H9 (cell line): Measurements from ENCODE around the gene BRICD5. TPM values are rescaled to one million over a fixed set of nuclear protein-coding genes. Genes with fewer than 3 reads are reported as not detected.
"Not testable (repeated sequence)": the region's sequence is repeated elsewhere in the genome, so short reads cannot be mapped to it uniquely, and the experiment has no call there.

Source experiments
- DNase-seq: peaks from one replicate; pipeline ENCODE4 v3.0.0-alpha.2; 2017
- H2AFZ ChIP-seq: one replicate; pipeline ENCODE4 v1.6.1; 2013; ENCODE audit warnings: mild to moderate bottlenecking, low read length, control low read depth, moderate library complexity
- H2AK5ac ChIP-seq: 2 replicates; pipeline ENCODE4 v1.6.1; 2013; ENCODE audit warnings: low read length, control low read depth, mixed read lengths; ENCODE audit not compliant: insufficient read length
- H2BK120ac ChIP-seq: one replicate; pipeline ENCODE4 v1.6.1; 2013; ENCODE audit warnings: low read depth, mild to moderate bottlenecking, low read length, control low read depth, inconsistent platforms; ENCODE audit not compliant: poor library complexity, severe bottlenecking
- H2BK12ac ChIP-seq: 2 replicates; pipeline ENCODE4 v1.6.1; 2013; ENCODE audit warnings: low read length, control low read depth, mixed read lengths, low read depth; ENCODE audit not compliant: insufficient read length
- H2BK15ac ChIP-seq: 2 replicates; pipeline ENCODE4 v1.6.1; 2013; ENCODE audit warnings: low read depth, low read length, control low read depth
- H2BK20ac ChIP-seq: one replicate; pipeline ENCODE4 v1.6.1; 2013; ENCODE audit warnings: low read depth, mild to moderate bottlenecking, low read length, control low read depth, inconsistent platforms; ENCODE audit not compliant: poor library complexity, severe bottlenecking
- H2BK5ac ChIP-seq: 2 replicates; pipeline ENCODE4 v1.6.1; 2013; ENCODE audit warnings: low read length, control low read depth, mixed read lengths; ENCODE audit not compliant: insufficient read length
- H3K14ac ChIP-seq: 2 replicates; pipeline ENCODE4 v1.6.1; 2013; ENCODE audit warnings: low read length, control low read depth; ENCODE audit not compliant: insufficient read depth
- H3K18ac ChIP-seq: 2 replicates; pipeline ENCODE4 v1.6.1; 2013; ENCODE audit warnings: low read depth, mild to moderate bottlenecking, mixed read lengths, low read length, control low read depth; ENCODE audit not compliant: insufficient read length
- H3K23ac ChIP-seq: 2 replicates; pipeline ENCODE4 v1.6.1; 2013; ENCODE audit warnings: low read length, control low read depth, mixed read lengths, low read depth; ENCODE audit not compliant: insufficient read length
- H3K23me2 ChIP-seq: 2 replicates; pipeline ENCODE4 v1.6.1; 2013; ENCODE audit warnings: low read depth, mild to moderate bottlenecking, mixed read lengths, low read length, control low read depth; ENCODE audit not compliant: insufficient read length, poor library complexity, severe bottlenecking
- H3K27ac ChIP-seq: 2 replicates; pipeline ENCODE4 v1.5.1; 2013; ENCODE audit warnings: low read length, control low read depth, mixed read lengths, low read depth; ENCODE audit not compliant: insufficient read length
- H3K27me3 ChIP-seq: 2 replicates; pipeline ENCODE4 v1.6.1; 2013; ENCODE audit warnings: low read length, control low read depth, inconsistent platforms; ENCODE audit not compliant: insufficient read depth
- H3K4ac ChIP-seq: 2 replicates; pipeline ENCODE4 v1.6.1; 2013; ENCODE audit warnings: low read depth, mild to moderate bottlenecking, control low read depth, inconsistent platforms, low read length, moderate library complexity
- H3K4me1 ChIP-seq: 2 replicates; pipeline ENCODE4 v1.6.1; 2013; ENCODE audit warnings: low read length, control low read depth, inconsistent platforms; ENCODE audit not compliant: insufficient read depth
- H3K4me2 ChIP-seq: 2 replicates; pipeline ENCODE4 v1.6.1; 2013; ENCODE audit warnings: low read length, control low read depth, mixed read lengths; ENCODE audit not compliant: insufficient read length, insufficient read depth
- H3K56ac ChIP-seq: 2 replicates; pipeline ENCODE4 v1.6.1; 2013; ENCODE audit warnings: low read depth, mild to moderate bottlenecking, mixed read lengths, low read length, control low read depth; ENCODE audit not compliant: insufficient read length
- H3K79me1 ChIP-seq: 2 replicates; pipeline ENCODE4 v1.6.1; 2013; ENCODE audit warnings: low read depth, mild to moderate bottlenecking, moderate library complexity, low read length, control low read depth, inconsistent platforms; ENCODE audit not compliant: insufficient read depth, poor library complexity, severe bottlenecking
- H3K79me2 ChIP-seq: 2 replicates; pipeline ENCODE4 v1.6.1; 2013; ENCODE audit warnings: low read length, control low read depth, inconsistent platforms; ENCODE audit not compliant: insufficient read depth
- H3K9ac ChIP-seq: 2 replicates; pipeline ENCODE4 v1.6.1; 2013; ENCODE audit warnings: low read length, control low read depth, mixed read lengths; ENCODE audit not compliant: insufficient read length; ENCODE audit errors: extremely low read depth
- H3K9me3 ChIP-seq: one replicate; pipeline ENCODE4 v1.6.1; 2013; ENCODE audit warnings: low read depth, low read length, inconsistent platforms; ENCODE audit not compliant: control insufficient read depth
- H3T11ph ChIP-seq: one replicate; pipeline ENCODE4 v1.6.1; 2013; ENCODE audit warnings: mild to moderate bottlenecking, low read length, control low read depth, inconsistent platforms
- H4K20me1 ChIP-seq: one replicate; pipeline ENCODE4 v1.6.1; 2013; ENCODE audit not compliant: control insufficient read depth, insufficient read length, insufficient read depth
- H4K5ac ChIP-seq: 2 replicates; pipeline ENCODE4 v1.6.1; 2013; ENCODE audit warnings: low read depth, mild to moderate bottlenecking, mixed read lengths, low read length, control low read depth; ENCODE audit not compliant: insufficient read length
- H4K8ac ChIP-seq: replicated peaks from 2 replicates; pipeline ENCODE4 v1.6.1; 2013; ENCODE audit warnings: low read length, control low read depth, mixed read lengths, low read depth; ENCODE audit not compliant: insufficient read length
- H4K91ac ChIP-seq: 2 replicates; pipeline ENCODE4 v1.6.1; 2013; ENCODE audit warnings: low read depth, mild to moderate bottlenecking, moderate library complexity, mixed read lengths, low read length, control low read depth; ENCODE audit not compliant: insufficient read length
- H3K27ac Mint-ChIP-seq, 3 experiments: 2 replicates in 2 of 3; 3 replicates in 1 of 3; pipeline ENCODE4 v1.8.0; 2020 to 2021; ENCODE audit warnings: mixed read lengths in 3 of 3, mild to moderate bottlenecking in 1 of 3, moderate library complexity in 1 of 3
- H3K27me3 Mint-ChIP-seq: 2 replicates; pipeline ENCODE4 v1.8.0; 2021; ENCODE audit warnings: low read depth, mild to moderate bottlenecking, moderate library complexity, mixed read lengths
- H3K36me3 Mint-ChIP-seq, 3 experiments: 2 replicates in 2 of 3; 3 replicates in 1 of 3; pipeline ENCODE4 v1.8.0; 2020 to 2021; ENCODE audit warnings: low read depth in 3 of 3, mixed read lengths in 3 of 3; ENCODE audit not compliant: insufficient read depth in 1 of 3
- H3K4me1 Mint-ChIP-seq, 2 experiments: 2 replicates each; pipeline ENCODE4 v1.8.0; 2020; ENCODE audit warnings: mixed read lengths in 2 of 2
- H3K4me3 Mint-ChIP-seq, 2 experiments: 2 replicates in 1 of 2; 3 replicates in 1 of 2; pipeline ENCODE4 v1.8.0; 2020 to 2021; ENCODE audit warnings: mild to moderate bottlenecking in 2 of 2, mixed read lengths in 2 of 2, moderate library complexity in 1 of 2
- H3K9me3 Mint-ChIP-seq, 2 experiments: 2 replicates in 1 of 2; 3 replicates in 1 of 2; pipeline ENCODE4 v1.8.0; 2020; ENCODE audit warnings: mild to moderate bottlenecking in 2 of 2, mixed read lengths in 2 of 2, moderate library complexity in 1 of 2
- CTCF ChIP-seq: fragments of 200-600 bp; sonication (generic); conservative IDR thresholded peaks from 3 replicates; pipeline ENCODE4 v1.8.0; 2021; ENCODE audit warnings: antibody characterized with exemption, mild to moderate bottlenecking
- WGBS: extraction: QIAGEN DNeasy Blood & Tissue Kit; methylation state at CpG from one replicate; pipeline ENCODE4 v1.1.7; 2013; ENCODE audit warnings: missing lambda C conversion rate, low lambda C conversion rate, mixed read lengths; ENCODE audit not compliant: insufficient read length; ENCODE audit errors: extremely low coverage; 5-methylcytosine and 5-hydroxymethylcytosine counted together
- total RNA-seq: library from RNA; stranded (reverse); gene quantifications from 2 replicates; pipeline ENCODE4 v1.2.1, GENCODE V29; 2021

Gene BRICD5
- total RNA-seq, 1 experiment from 2014 or later = 11.9 TPM

DNA sequence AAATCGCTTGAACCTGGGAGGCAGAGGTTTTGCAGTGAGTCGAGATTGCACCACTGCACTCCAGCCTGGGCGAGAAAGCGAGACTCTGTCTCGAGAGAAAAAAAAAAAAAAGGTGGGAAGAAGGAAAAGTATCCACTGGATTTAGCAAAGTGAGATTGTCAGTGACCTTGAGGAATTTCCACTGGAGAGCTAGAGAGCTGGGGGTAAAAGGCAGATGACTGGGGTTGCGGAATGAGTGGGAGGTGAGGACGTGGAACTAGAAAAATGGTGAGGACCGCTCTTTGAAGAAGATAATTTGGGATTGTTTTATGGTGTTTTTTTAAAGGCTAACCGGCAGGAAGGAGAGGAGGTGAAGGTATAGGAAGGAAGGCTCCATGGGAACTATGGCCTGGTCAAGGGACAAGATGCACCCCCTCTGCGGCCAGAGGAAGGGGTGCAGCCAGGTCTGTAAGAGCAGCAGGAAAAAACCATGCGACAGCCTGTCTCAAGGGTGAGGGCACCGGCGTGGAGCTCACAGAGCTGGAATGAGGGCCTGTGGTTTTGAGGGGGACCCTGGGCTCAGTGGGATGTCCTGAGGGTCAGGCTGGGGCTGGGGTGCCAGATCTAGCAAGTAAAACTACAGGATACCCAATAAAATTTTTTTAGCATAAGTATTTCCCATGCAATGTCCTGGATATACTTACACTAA, 6.1 kb downstream of the BRICD5 start:
- peaks cover 0 to 9% of the 10 kb centered on the region in 2 experiments; a peak in 1 of 5 replicates for H3K9me3 Mint-ChIP-seq
- no peaks in the 10 kb centered on the region for H3K79me2 ChIP-seq
- H2BK12ac ChIP-seq = no peak overlapping the region
- no peak overlapping the region for H3K9ac ChIP-seq
- no peaks in the 10 kb centered on the region for H3K27me3 ChIP-seq
- H2BK5ac ChIP-seq = no peak overlapping the region
- H3K23me2 ChIP-seq = peaks cover 12% of the 10 kb centered on the region
- no peak overlapping the region for H2BK120ac ChIP-seq
- no peak overlapping the region for H3K4ac ChIP-seq
- peak overlapping the region; percentile 80 for H3K4me2 ChIP-seq
- H4K91ac ChIP-seq = no peak overlapping the region
- H4K20me1 ChIP-seq = no peaks in the 10 kb centered on the region
- WGBS = no CpG with 5 or more reads among the region's 13 CpGs
- DNase-seq = no peak
- no peak overlapping the region for H3K23ac ChIP-seq
- no peaks in the 10 kb centered on the region for H3K9me3 ChIP-seq
- no peak for TF ChIP-seq CTCF
- H3K79me1 ChIP-seq = no peaks in the 10 kb centered on the region
- H3K27ac ChIP-seq = no peak overlapping the region
- no peak overlapping the region for H3K56ac ChIP-seq
- no peak overlapping the region for H3K14ac ChIP-seq
- peak overlapping the region in 1 of 3 experiments; percentile 11; a peak in 2 of 7 replicates for H3K27ac Mint-ChIP-seq
- peaks cover 7 to 28% (median 25%) of the 10 kb centered on the region in 3 experiments; a peak in 6 of 7 replicates for H3K36me3 Mint-ChIP-seq
- peaks cover 39% of the 10 kb centered on the region for H3K27me3 Mint-ChIP-seq
- no peak overlapping the region for H2BK20ac ChIP-seq
- no peak overlapping the region for H2AK5ac ChIP-seq
- H3K4me1 ChIP-seq = no peaks in the 10 kb centered on the region; the same call in 1 of the 2 replicates
- no peak overlapping the region for H3K18ac ChIP-seq
- H2AFZ ChIP-seq = no peak overlapping the region
- H2BK15ac ChIP-seq = no peak overlapping the region
- no peak overlapping the region for H4K8ac ChIP-seq
- H3T11ph ChIP-seq = no peak overlapping the region
- H4K5ac ChIP-seq = no peak overlapping the region
- peaks cover 6 to 9% of the 10 kb centered on the region in 2 experiments for H3K4me1 Mint-ChIP-seq
- H3K4me3 Mint-ChIP-seq = peak overlapping the region; percentile 76

- H4K20me1 ChIP-seq, H4K5ac ChIP-seq, H2BK5ac ChIP-seq, H3K27ac ChIP-seq, H3K4me2 ChIP-seq, H3K18ac ChIP-seq, DNase-seq, H2BK20ac ChIP-seq, H3K9me3 Mint-ChIP-seq, H2BK120ac ChIP-seq, H3K23ac ChIP-seq, H3K4me1 ChIP-seq, H3K79me2 ChIP-seq, H3K4me1 Mint-ChIP-seq, H3K9ac ChIP-seq, H2BK12ac ChIP-seq, H2AK5ac ChIP-seq, H3K56ac ChIP-seq, H2AFZ ChIP-seq, H3T11ph ChIP-seq, H4K8ac ChIP-seq, H4K91ac ChIP-seq, H3K9me3 ChIP-seq, H3K27ac Mint-ChIP-seq, H2BK15ac ChIP-seq, H3K4ac ChIP-seq, H3K27me3 ChIP-seq, H3K79me1 ChIP-seq, H3K14ac ChIP-seq: not testable (repeated sequence)
- no CpG with 5 or more reads among the region's 8 CpGs for WGBS
- Mint-ChIP-seq H3K36me3 (peaks cover 7 to 18% (median 16%) of the 10 kb centered on the region in 3 experiments; a peak in 6 of 7 replicates), H3K27me3 (peaks cover 51% of the 10 kb centered on the region), H3K4me3 (peak overlapping the region in 1 of 2 experiments; percentile 25; a peak in 2 of 5 replicates)
- peaks cover 12% of the 10 kb centered on the region for H3K23me2 ChIP-seq
These were observed 7.5 kb downstream of the BRICD5 start for GRCh38 chr16:2203119-2203688.
